ENCODE results near the gene GADL1. TPM values are rescaled to one million over a fixed set of nuclear protein-coding genes. Genes with fewer than 3 reads are reported as not detected.

Gene GADL1
- total and polyA plus RNA-seq, 2 experiments from 2014 or later, result 0.13 TPM; not detected in 1

DNA sequence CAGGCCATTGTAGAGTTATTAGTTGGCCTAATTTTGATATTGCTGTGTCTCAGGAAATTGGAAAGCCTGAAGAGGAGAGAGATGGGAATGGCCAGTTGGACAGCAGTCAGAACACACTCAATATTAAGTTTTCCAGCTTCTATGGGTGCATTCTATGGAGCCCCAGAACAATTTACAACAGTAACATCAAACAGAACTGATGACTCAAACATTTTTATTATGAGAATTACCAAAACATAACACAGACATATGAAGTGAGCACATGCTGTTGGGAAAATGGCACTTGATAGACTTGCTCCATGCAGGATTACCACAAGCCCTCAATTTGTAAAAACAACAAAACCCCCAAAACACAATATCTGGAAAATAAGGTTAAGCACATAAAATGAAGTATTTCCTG, 104.3 kb downstream of the GADL1 start:
- Histone ChIP-seq H3K79me2 (no peaks in the 10 kb centered on the region), H4K20me1 (ENCODE audit: insufficient read depth, poor library complexity, severe bottlenecking) (no peaks in the 10 kb centered on the region), H3K36me3 (replicated peaks; ENCODE audit: insufficient read depth, low read depth) (no peaks in the 10 kb centered on the region), H2AFZ (no peak overlapping the region), H3K27me3 (no peaks in the 10 kb centered on the region), H3K9me2 (replicated peaks; ENCODE audit: insufficient read depth) (no peaks in the 10 kb centered on the region), H3K27ac (no peak overlapping the region), H3K4me1 (ENCODE audit: insufficient read depth) (no peaks in the 10 kb centered on the region), H3K4me2 (no peak overlapping the region), H3K4me3 (no peak overlapping the region), H3K9me3 (ENCODE audit: low read depth) (no peaks in the 10 kb centered on the region)
- TF ChIP-seq EZH2phosphoT487 (IDR thresholded peaks at IDR 0.05; ENCODE audit: low read depth, severe bottlenecking, unreplicated experiment), result no peak
- TF ChIP-seq EZH2 (IDR thresholded peaks at IDR 0.05; ENCODE audit: borderline replicate concordance), result no peak
- TF ChIP-seq CTCF (IDR thresholded peaks at IDR 0.05; ENCODE audit: poor library complexity), result no peak
- DNase-seq (ENCODE audit: low spot score), result no peak

DNA sequence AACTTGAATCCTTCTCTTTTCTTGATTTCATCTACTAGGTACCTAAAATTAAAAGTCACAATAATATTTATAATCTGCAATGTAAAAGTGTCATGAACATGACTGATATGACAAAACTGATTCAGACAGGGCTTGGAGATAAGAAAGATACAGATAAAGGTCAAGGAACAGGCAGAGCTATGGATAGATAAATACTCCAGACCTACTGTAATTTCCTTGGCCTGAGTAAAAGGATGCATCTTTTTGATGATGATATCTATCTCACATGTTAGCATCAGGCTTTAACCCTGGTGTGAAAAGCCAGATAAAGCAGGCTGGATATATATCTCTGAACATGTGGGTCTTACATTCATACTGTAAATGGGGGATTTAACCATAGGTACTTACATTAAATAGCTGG, 108.1 kb downstream of the GADL1 start:
- Histone ChIP-seq H3K27me3 (no peaks in the 10 kb centered on the region), H3K27ac (no peak overlapping the region), H3K9me3 (ENCODE audit: low read depth) (no peaks in the 10 kb centered on the region), H3K36me3 (replicated peaks; ENCODE audit: insufficient read depth, low read depth) (no peaks in the 10 kb centered on the region), H3K79me2 (no peaks in the 10 kb centered on the region), H4K20me1 (ENCODE audit: insufficient read depth, poor library complexity, severe bottlenecking) (no peaks in the 10 kb centered on the region), H3K4me3 (no peak overlapping the region), H2AFZ (no peak overlapping the region), H3K4me1 (ENCODE audit: insufficient read depth) (no peaks in the 10 kb centered on the region), H3K4me2 (no peak overlapping the region), H3K9me2 (replicated peaks; ENCODE audit: insufficient read depth) (no peaks in the 10 kb centered on the region)
- no peak for DNase-seq (ENCODE audit: low spot score)
- no peak for TF ChIP-seq EZH2 (IDR thresholded peaks at IDR 0.05; ENCODE audit: borderline replicate concordance)
- no peak for TF ChIP-seq EZH2phosphoT487 (IDR thresholded peaks at IDR 0.05; ENCODE audit: low read depth, severe bottlenecking, unreplicated experiment)
- no peak for TF ChIP-seq CTCF (IDR thresholded peaks at IDR 0.05; ENCODE audit: poor library complexity)

- Histone ChIP-seq H3K4me2 (no peak overlapping the region), H4K20me1 (ENCODE audit: insufficient read depth, poor library complexity, severe bottlenecking) (no peaks in the 10 kb centered on the region), H3K4me3 (no peak overlapping the region), H3K36me3 (replicated peaks; ENCODE audit: insufficient read depth, low read depth) (no peaks in the 10 kb centered on the region), H2AFZ (no peak overlapping the region), H3K4me1 (ENCODE audit: insufficient read depth) (no peaks in the 10 kb centered on the region), H3K79me2 (no peaks in the 10 kb centered on the region), H3K9me3 (ENCODE audit: low read depth) (no peaks in the 10 kb centered on the region), H3K27me3 (no peaks in the 10 kb centered on the region), H3K9me2 (replicated peaks; ENCODE audit: insufficient read depth) (no peaks in the 10 kb centered on the region), H3K27ac (no peak overlapping the region)
- WGBS (ENCODE audit: low lambda C conversion rate, missing lambda C conversion rate), result 100% methylated on average over 1 of the region's 1 CpG
- peak; percentile 54 for DNase-seq (ENCODE audit: low spot score)
- no peak for TF ChIP-seq EZH2phosphoT487 (IDR thresholded peaks at IDR 0.05; ENCODE audit: low read depth, severe bottlenecking, unreplicated experiment)
- TF ChIP-seq EZH2 (IDR thresholded peaks at IDR 0.05; ENCODE audit: borderline replicate concordance), result no peak
- TF ChIP-seq CTCF (IDR thresholded peaks at IDR 0.05; ENCODE audit: poor library complexity), result peak; percentile 51
Measured at GRCh38 chr3:30779686-30780287, 114.7 kb downstream of the GADL1 start.

GRCh38 chr3:30778933-30779332, 115.5 kb downstream of the GADL1 start:
- Histone ChIP-seq H3K9me2 (replicated peaks; ENCODE audit: insufficient read depth) (no peaks in the 10 kb centered on the region), H3K36me3 (replicated peaks; ENCODE audit: insufficient read depth, low read depth) (no peaks in the 10 kb centered on the region), H3K4me3 (no peak overlapping the region), H3K4me2 (no peak overlapping the region), H3K79me2 (no peaks in the 10 kb centered on the region), H3K9me3 (ENCODE audit: low read depth) (no peaks in the 10 kb centered on the region), H3K27me3 (no peaks in the 10 kb centered on the region), H3K4me1 (ENCODE audit: insufficient read depth) (no peaks in the 10 kb centered on the region), H4K20me1 (ENCODE audit: insufficient read depth, poor library complexity, severe bottlenecking) (no peaks in the 10 kb centered on the region), H3K27ac (no peak overlapping the region), H2AFZ (no peak overlapping the region)
- WGBS (ENCODE audit: low lambda C conversion rate, missing lambda C conversion rate), result 95% methylated on average over 3 of the region's 3 CpGs
- no peak for TF ChIP-seq EZH2 (IDR thresholded peaks at IDR 0.05; ENCODE audit: borderline replicate concordance)
- no peak for TF ChIP-seq CTCF (IDR thresholded peaks at IDR 0.05; ENCODE audit: poor library complexity)
- TF ChIP-seq EZH2phosphoT487 (IDR thresholded peaks at IDR 0.05; ENCODE audit: low read depth, severe bottlenecking, unreplicated experiment), result no peak
- no peak for DNase-seq (ENCODE audit: low spot score)

All from hepatocyte (in vitro differentiated cells).